ENCODE data around the gene CKS1B. TPM values are rescaled to one million over a fixed set of nuclear protein-coding genes. Genes with fewer than 3 reads are reported as not detected.

CKS1B gene
- total and polyA plus RNA-seq, 4 donors = 32.4 to 57.9 (median 44.4) TPM

DNA sequence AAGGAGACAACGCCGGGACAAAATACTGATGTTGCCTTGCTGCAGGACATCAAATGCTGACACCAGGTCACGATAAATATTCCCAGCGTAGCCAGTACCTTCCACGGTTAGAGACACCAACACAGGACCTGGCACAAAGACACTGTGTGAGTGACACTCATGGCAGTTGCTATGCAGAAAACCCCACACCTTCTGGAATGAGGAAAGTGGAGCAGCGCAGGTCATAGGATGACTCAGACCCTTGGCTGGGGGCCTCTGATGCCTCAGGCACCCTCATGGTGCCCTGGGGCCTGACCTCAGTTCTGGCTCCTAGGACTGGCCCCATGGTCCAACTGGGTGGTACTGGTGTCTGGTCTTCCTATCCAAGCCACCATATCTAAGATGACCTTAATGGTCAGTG lies 52.1 kb downstream of the CKS1B start:
- no peak for DNase-seq (ENCODE audit: low spot score)
- H3K27ac ChIP-seq (ENCODE audit: low read depth in 1 of 2, low read length in 2 of 2) = no peak overlapping the region
- 94% methylated on average over 6 of the region's 6 CpGs for WGBS

More for the DNA sequence above, 52.1 kb downstream of the CKS1B start:
- TF ChIP-seq NR2F2 (IDR thresholded peaks at IDR 0.05) (no peak), FOXA2 (IDR thresholded peaks at IDR 0.05) (no peak), TAF1 (conservative IDR thresholded peaks at IDR 0.05) (no peak), RXRA (IDR thresholded peaks at IDR 0.05) (no peak), YY1 (IDR thresholded peaks at IDR 0.05) (no peak), GABPA (IDR thresholded peaks at IDR 0.05 in 1 of 2, conservative IDR thresholded peaks at IDR 0.05 in 1 of 2) (no peak), HNF4G (IDR thresholded peaks at IDR 0.05) (no peak)
- TF ChIP-seq, protein P1, sequence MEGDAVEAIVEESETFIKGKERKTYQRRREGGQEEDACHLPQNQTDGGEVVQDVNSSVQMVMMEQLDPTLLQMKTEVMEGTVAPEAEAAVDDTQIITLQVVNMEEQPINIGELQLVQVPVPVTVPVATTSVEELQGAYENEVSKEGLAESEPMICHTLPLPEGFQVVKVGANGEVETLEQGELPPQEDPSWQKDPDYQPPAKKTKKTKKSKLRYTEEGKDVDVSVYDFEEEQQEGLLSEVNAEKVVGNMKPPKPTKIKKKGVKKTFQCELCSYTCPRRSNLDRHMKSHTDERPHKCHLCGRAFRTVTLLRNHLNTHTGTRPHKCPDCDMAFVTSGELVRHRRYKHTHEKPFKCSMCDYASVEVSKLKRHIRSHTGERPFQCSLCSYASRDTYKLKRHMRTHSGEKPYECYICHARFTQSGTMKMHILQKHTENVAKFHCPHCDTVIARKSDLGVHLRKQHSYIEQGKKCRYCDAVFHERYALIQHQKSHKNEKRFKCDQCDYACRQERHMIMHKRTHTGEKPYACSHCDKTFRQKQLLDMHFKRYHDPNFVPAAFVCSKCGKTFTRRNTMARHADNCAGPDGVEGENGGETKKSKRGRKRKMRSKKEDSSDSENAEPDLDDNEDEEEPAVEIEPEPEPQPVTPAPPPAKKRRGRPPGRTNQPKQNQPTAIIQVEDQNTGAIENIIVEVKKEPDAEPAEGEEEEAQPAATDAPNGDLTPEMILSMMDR (IDR thresholded peaks at IDR 0.05; ENCODE audit: low read depth, low read length, missing input control) = no peak
- TF ChIP-seq, protein P2, sequence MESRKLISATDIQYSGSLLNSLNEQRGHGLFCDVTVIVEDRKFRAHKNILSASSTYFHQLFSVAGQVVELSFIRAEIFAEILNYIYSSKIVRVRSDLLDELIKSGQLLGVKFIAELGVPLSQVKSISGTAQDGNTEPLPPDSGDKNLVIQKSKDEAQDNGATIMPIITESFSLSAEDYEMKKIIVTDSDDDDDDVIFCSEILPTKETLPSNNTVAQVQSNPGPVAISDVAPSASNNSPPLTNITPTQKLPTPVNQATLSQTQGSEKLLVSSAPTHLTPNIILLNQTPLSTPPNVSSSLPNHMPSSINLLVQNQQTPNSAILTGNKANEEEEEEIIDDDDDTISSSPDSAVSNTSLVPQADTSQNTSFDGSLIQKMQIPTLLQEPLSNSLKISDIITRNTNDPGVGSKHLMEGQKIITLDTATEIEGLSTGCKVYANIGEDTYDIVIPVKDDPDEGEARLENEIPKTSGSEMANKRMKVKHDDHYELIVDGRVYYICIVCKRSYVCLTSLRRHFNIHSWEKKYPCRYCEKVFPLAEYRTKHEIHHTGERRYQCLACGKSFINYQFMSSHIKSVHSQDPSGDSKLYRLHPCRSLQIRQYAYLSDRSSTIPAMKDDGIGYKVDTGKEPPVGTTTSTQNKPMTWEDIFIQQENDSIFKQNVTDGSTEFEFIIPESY (IDR thresholded peaks at IDR 0.05) = no peak
- Histone ChIP-seq H3K27me3 (ENCODE audit: control insufficient read depth in 4 of 4, insufficient read depth in 4 of 4, low read length in 3 of 4) (no peaks in the 10 kb centered on the region), H3K4me1 (ENCODE audit: control insufficient read depth in 4 of 4, insufficient read depth in 4 of 4, low read length in 3 of 4) (peaks cover 0 to 19% (median 11%) of the 10 kb centered on the region in 4 donors), H3K9ac (ENCODE audit: low read depth in 1 of 2, low read length in 2 of 2) (no peak overlapping the region), H3K4me3 (ENCODE audit: low read depth in 1 of 3, low read length in 3 of 3) (no peak overlapping the region), H3K36me3 (ENCODE audit: control insufficient read depth in 4 of 4, insufficient read depth in 3 of 4, low read depth in 1 of 4, low read length in 3 of 4) (no peaks in the 10 kb centered on the region), H3K9me3 (ENCODE audit: control insufficient read depth in 4 of 4, low read length in 3 of 4) (no peaks in the 10 kb centered on the region)

Small RNAs within 50 kb of the gene (small RNA-seq; reads per million reads assigned to genes)
- gene MIR4258 = not detected
- gene RF00017 = not detected

Other genes starting within 250 kb of the CKS1B start
- gene KCNN3, start 104.4 kb upstream of the CKS1B start, total RNA-seq = under 1 TPM; 0.14 to 0.17 TPM
- gene KCNN3, start 104.4 kb upstream of the CKS1B start, polyA plus RNA-seq = under 1 TPM; 0.09 to 0.68 TPM
- 10 to 100 TPM in 1 of 2 donors, 1 to 10 TPM in 1; 9.7 to 14.6 TPM for gene PMVK, start 38.0 kb upstream of the CKS1B start, total RNA-seq
- gene PMVK, start 38.0 kb upstream of the CKS1B start, polyA plus RNA-seq = 10 to 100 TPM; 22.6 to 37.3 TPM
- gene PBXIP1, start 18.6 kb upstream of the CKS1B start, total RNA-seq = 10 to 100 TPM; 24.6 to 42.8 TPM
- 10 to 100 TPM in 1 of 2 donors, 1 to 10 TPM in 1; 3.8 to 16.4 TPM for gene PBXIP1, start 18.6 kb upstream of the CKS1B start, polyA plus RNA-seq
- gene PYGO2, start 12.9 kb upstream of the CKS1B start, total RNA-seq = 1 to 10 TPM; 6.5 to 7.4 TPM
- 1 to 10 TPM; 5.0 to 8.2 TPM for gene PYGO2, start 12.9 kb upstream of the CKS1B start, polyA plus RNA-seq
- gene SHC1, start 3.9 kb upstream of the CKS1B start, total RNA-seq = 10 to 100 TPM; 53.2 to 65.5 TPM
- 10 to 100 TPM; 27.2 to 62.8 TPM for gene SHC1, start 3.9 kb upstream of the CKS1B start, polyA plus RNA-seq
- 10 to 100 TPM; 10.4 to 20.2 TPM for gene FLAD1, start 8.7 kb downstream of the CKS1B start, total RNA-seq
- 10 to 100 TPM; 24.7 to 31.6 TPM for gene FLAD1, start 8.7 kb downstream of the CKS1B start, polyA plus RNA-seq
- gene LENEP, start 18.9 kb downstream of the CKS1B start, total RNA-seq = under 1 TPM in 1 of 2 donors, not detected in 1; 0.42 TPM
- gene LENEP, start 18.9 kb downstream of the CKS1B start, polyA plus RNA-seq = not detected
- 10 to 100 TPM; 10.3 to 50.2 TPM for gene ZBTB7B, start 28.1 kb downstream of the CKS1B start, total RNA-seq
- gene ZBTB7B, start 28.1 kb downstream of the CKS1B start, polyA plus RNA-seq = 10 to 100 TPM in 1 of 2 donors, 1 to 10 TPM in 1; 7.0 to 31.9 TPM
- under 1 TPM in 1 of 2 donors, not detected in 1; 0.25 TPM for gene DCST2, start 59.1 kb downstream of the CKS1B start, total RNA-seq
- under 1 TPM; 0.27 to 0.53 TPM for gene DCST2, start 59.1 kb downstream of the CKS1B start, polyA plus RNA-seq
- gene DCST1, start 59.1 kb downstream of the CKS1B start, total RNA-seq = not detected
- not detected for gene DCST1, start 59.1 kb downstream of the CKS1B start, polyA plus RNA-seq
- gene ADAM15, start 76.6 kb downstream of the CKS1B start, total RNA-seq = 10 to 100 TPM; 10.8 to 26.8 TPM
- 10 to 100 TPM; 16.0 to 19.0 TPM for gene ADAM15, start 76.6 kb downstream of the CKS1B start, polyA plus RNA-seq
- 1 to 10 TPM; 1.8 to 2.9 TPM for gene EFNA4, start 89.1 kb downstream of the CKS1B start, total RNA-seq
- gene EFNA4, start 89.1 kb downstream of the CKS1B start, polyA plus RNA-seq = 1 to 10 TPM; 3.6 to 4.7 TPM
- gene EFNA3, start 104.2 kb downstream of the CKS1B start, total RNA-seq = under 1 TPM; 0.47 to 0.75 TPM
- gene EFNA3, start 104.2 kb downstream of the CKS1B start, polyA plus RNA-seq = 1 to 10 TPM; 1.4 to 3.7 TPM
- gene EFNA1, start 153.2 kb downstream of the CKS1B start, total RNA-seq = 100 to 1,000 TPM in 1 of 2 donors, 10 to 100 TPM in 1; 58.6 to 180 TPM
- 100 to 1,000 TPM; 177 to 236 TPM for gene EFNA1, start 153.2 kb downstream of the CKS1B start, polyA plus RNA-seq
- 10 to 100 TPM; 12.7 to 23.3 TPM for gene SLC50A1, start 161.2 kb downstream of the CKS1B start, total RNA-seq
- gene SLC50A1, start 161.2 kb downstream of the CKS1B start, polyA plus RNA-seq = 10 to 100 TPM; 17.3 to 19.1 TPM
- 10 to 100 TPM; 27.3 to 62.4 TPM for gene DPM3, start 165.8 kb downstream of the CKS1B start, total RNA-seq
- gene DPM3, start 165.8 kb downstream of the CKS1B start, polyA plus RNA-seq = 100 to 1,000 TPM in 1 of 2 donors, 10 to 100 TPM in 1; 75.8 to 134 TPM
- 10 to 100 TPM; 49.8 TPM for gene KRTCAP2, start 198.6 kb downstream of the CKS1B start, total RNA-seq
- 100 to 1,000 TPM; 150 to 224 TPM for gene KRTCAP2, start 198.6 kb downstream of the CKS1B start, polyA plus RNA-seq
- under 1 TPM; 0.14 to 0.17 TPM for gene TRIM46, start 199.2 kb downstream of the CKS1B start, total RNA-seq
- under 1 TPM; 0.07 to 0.11 TPM for gene TRIM46, start 199.2 kb downstream of the CKS1B start, polyA plus RNA-seq
- gene THBS3, start 233.2 kb downstream of the CKS1B start, total RNA-seq = 1 to 10 TPM; 4.0 to 6.9 TPM
- gene THBS3, start 233.2 kb downstream of the CKS1B start, polyA plus RNA-seq = 1 to 10 TPM; 3.1 to 4.3 TPM
- 10 to 100 TPM; 19.6 to 26.4 TPM for gene MTX1, start 234.0 kb downstream of the CKS1B start, total RNA-seq
- 10 to 100 TPM; 30.5 to 38.4 TPM for gene MTX1, start 234.0 kb downstream of the CKS1B start, polyA plus RNA-seq